ENCODE data around the gene MAP6.

Gene MAP6

DNA sequence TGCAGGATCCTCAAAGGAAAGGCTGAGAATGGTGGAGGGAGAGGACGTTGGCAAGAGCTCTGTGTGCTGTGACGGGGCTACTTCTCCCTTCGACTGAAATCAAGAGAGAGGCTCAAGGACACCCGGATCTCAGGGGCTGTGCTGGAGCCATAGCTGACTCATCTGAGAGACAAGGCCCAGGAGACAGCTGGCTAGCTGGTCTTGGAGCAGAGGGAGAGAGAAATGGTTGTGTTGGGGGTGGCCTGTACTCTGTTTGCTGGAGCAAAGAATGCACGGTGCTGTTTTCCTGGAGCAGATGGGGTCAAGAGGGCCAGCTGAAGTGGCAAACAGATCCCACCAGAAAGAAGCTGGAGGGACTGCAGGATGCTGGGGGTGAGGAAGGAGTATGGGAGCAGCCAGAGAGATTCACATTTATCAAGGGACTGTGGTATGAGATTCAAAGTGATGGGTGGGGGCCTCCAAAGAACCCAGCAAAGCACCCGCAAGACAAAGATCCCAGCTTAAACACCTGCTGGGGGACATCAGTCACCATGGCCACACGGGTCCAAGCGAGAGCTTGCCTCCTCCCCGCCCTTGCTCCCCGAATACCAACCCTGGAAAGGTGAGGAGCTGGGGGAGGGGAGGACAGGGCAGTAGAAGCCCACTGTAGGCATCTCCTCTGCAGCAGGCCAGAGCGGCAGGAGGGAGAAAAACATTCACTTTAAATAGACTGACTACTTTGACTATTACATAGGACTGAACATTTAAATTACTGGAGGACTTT, 40.8 kb downstream of the MAP6 start:
- DNase-seq (ENCODE audit: low spot score), result no peak

DNA sequence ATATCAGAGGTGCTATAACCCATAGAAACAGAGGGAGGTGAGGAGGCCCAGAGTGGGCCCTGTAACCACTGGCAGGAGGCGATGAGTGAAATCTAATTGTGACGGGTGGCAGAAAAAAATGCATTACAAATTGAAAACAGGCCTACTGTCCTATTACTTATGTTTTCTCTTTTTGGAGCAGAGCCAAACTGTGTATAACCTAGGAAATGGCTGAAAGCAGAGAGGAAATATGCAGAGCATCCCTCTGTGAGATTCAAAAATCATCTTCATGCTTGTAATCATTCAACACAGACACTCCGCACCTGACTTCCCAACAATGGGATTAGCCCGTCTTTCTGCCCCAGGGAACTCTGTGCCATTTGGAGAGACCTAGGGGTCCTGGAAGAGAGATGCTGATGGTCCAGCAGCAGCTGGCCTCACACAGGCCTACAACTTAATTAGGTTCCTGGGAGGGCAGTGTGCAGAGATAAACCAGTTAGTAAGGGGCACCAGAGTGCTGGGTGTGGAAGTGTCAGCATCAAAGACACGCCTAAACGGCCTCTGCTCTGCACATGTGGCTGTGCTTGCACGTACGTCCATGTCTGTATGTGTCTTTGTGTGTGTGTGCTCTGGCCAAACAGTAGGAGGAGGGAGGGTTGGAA, 41.8 kb downstream of the MAP6 start:
- no peak for DNase-seq (ENCODE audit: low spot score)

DNA sequence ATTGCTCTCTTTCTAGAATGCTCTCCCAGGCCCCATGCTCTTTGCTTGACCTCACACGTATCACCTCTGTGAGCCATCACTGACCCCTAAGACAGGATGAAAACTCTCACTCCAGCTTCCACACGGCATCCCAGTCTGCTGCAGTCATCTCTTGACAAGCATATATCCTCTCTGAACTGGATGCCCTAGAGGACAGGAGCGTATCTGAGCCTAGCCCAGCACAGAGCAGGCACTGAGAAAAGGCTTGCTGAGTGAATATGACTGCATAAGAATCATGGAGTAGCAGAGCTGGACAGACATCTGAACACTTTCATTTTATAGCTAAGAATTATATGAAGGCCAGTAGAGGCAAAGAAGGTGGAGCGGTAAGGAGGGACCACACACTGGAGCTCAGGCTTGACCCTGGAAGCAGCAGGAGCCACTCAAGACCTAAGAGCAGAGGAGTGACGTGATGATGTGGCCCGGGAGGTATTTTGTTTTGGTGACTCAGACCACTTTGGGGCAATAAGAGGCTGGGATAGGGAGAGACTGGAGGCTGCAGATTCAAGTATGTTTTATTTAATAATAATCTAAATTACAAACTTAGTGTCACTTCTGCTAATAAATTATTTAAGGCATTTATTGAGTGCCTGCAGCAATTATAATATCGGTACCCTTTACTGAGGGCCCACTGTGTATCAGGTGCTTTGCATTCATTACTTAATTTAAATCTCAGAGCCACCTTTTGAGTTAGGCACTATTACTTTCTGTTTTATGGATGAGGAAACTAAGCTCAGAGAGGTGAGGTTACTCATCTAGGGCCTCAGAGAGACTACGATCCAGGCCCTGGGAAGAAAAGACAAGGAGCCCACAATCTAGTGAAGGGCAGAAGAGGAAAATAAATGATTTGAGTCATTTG, 42.6 kb downstream of the MAP6 start:
- no peak for DNase-seq (ENCODE audit: low spot score)

DNA sequence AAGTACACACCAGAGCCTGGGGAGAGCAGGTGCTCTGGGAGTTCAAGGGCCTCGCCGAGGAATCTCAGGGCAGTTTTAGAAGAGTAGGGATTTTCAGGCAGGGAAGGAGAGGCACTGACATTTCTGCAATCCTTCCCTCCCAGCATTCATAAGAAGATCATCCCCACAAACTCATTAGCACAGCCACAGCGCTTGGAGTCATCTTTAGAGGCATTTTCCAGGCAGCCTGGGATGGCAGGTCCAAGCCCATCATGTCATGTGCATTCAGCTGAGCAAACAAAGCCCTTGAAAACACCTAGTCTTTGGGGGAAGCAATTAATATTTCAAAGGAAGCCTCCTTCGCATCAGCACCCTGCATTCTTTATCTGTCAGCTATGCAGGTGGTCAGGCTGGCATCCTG, 43.8 kb downstream of the MAP6 start:
- no peak for DNase-seq (ENCODE audit: low spot score)

DNA sequence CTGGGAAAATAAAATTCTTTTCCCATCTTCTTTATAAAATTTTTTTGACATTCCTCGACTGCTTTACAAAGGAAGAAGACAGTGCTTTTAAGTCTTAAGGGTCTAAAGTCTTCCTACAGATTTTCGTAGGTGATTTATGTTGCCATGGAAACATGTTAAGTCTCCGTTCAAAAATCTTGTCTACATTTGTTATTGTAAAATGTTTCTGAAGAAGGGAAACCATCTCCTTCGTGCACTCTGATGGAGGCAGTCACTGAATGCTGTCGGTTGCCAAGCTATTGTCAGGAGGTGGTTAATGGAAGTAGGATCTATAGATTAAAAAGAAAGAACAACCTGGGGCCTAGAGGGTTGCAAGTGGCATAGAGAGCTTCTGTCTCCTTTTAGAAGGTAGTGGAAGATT, 52.6 kb downstream of the MAP6 start:
- no peak for DNase-seq (ENCODE audit: low spot score)

DNA sequence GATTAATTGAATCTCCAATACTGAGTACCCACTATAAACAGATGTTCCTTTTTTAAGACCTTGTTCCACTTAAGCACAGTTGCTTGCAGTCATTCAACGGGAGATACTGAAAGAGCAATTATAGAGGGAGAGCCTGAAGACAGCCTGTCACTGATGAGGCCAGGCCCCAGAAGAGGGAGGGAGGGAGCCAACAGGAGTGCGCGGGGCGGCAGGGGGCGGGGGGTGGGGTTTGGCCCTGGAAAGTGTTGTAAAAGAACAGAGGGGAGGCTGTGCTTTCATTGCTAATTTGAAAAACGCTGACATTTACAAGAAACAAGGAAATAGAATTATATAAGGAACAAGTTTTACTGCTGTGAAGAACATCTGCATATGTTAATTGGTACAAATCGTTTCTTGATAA, 53.1 kb downstream of the MAP6 start:
- DNase-seq (ENCODE audit: low spot score), result no peak

DNA sequence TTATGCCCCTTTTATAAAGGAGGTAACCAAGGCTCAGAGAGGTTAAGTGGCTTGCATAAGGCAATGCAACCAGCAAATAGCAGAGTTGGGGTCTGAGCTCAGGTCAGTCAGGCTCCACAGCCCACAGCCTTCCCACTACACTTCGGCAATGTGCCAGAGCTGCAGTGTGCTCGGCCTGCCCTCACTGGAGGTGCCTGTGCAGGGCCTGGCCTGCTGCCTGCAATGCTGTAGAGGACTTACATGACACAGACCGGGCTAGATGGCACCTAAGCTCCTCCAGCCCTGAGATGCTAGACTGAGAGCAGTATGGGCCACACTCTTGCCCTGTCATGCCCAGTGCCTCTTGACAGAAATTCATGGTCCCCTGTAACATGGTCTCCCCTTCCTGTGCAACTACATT, 57.0 kb downstream of the MAP6 start:
- no peak for DNase-seq (ENCODE audit: low spot score)

DNA sequence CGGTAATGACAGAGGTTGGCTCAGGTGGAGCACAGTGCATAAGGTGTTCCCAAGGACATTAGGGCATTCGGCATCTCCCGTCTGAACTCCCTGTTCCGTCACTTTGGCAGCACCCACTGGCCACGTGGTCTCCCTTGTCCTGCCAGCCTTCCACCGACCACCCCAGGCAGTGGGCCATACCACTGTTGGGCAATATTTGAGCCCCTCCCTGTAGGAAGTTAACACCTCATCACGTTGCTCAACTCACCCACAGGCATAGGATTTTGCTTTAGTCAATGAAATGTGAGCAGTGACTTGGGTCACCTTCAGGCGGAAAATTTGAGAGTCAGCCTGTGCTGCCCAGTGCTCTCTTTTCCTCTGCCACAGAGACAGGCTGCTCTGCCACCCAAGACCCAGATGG, 62.7 kb downstream of the MAP6 start:
- DNase-seq (ENCODE audit: low spot score), result no peak

DNA sequence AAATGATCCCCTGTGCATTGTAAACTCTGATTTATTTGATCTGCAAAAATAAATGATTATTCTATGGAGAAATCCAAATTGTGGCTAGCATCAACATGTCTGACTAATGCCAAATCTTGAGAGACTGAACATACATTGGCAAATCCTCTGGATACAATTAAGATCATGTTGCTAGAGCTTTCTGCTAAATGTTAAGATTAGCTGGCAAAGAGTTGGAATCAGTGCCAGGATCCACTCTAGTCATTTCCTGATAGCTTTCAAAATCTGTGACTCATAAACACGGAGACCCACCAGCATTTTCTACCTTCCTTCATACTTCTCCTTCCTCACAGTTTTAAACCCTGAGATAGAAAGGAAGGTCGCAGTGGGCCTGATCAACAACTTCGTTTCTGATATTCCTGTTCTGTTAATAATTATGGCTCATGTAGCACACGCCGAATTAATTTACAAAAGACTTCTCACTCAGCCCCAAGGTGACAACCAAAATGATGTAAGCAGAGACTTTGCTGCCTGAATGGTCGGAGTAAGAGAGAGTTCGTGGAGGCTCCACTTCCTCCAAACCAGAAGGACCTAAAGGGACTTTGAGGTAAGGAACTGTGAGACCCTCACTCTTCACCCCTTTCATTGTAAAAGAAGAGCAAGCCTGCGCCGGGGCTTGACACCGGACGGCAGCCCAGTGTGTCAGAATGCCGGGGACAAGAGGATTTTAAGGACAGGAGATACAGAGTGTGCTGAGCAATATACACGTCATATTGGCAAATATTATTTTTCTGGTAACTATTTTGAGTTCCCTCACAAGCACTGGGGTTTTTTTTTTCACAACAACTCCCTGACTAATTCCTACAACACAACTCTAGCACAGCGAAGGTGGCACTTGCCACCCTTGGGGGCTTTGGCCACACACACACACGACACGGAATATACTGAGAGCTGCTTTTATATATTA, 64.8 kb downstream of the MAP6 start:
- DNase-seq (ENCODE audit: low spot score), result no peak

DNA sequence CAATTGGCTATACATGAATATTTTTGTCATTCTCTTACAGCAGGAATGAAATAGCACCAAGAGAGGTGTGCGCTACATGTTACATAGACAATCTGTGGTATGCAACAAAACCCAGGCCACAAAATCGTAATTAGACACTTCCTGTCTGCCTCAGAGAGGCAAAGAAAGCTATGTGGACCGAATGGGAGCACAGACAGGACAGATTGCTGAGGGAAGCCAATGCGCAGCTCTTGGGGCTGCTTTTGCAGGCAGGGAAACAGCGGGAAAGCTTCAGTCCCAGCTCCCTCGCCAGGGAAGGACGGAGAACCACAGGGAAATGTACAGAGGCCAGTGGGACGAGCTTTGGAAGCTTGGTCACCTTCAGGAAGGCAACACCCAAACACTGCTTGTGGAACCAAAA, 65.9 kb downstream of the MAP6 start:
- no peak for DNase-seq (ENCODE audit: low spot score)

DNA sequence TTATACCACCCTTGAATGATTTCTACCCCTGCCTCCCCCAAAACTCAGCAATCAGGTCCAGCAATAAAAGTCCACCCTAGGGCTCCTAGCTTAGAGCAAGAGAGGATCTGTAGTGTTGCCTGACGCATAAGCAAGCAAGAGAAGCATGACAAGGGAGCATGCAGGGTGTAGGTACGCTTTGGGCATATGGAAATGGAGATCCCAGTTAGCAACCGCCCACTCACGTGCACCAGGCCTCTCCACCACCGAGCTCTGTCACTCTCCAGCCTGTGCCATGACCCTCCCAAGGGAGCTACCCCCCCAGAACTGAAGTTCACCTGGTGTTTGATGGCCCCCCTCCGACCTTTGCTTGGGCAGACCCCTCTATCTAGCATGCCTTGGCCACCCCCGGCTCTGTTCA, 67.3 kb downstream of the MAP6 start:
- no peak for DNase-seq (ENCODE audit: low spot score)

DNA sequence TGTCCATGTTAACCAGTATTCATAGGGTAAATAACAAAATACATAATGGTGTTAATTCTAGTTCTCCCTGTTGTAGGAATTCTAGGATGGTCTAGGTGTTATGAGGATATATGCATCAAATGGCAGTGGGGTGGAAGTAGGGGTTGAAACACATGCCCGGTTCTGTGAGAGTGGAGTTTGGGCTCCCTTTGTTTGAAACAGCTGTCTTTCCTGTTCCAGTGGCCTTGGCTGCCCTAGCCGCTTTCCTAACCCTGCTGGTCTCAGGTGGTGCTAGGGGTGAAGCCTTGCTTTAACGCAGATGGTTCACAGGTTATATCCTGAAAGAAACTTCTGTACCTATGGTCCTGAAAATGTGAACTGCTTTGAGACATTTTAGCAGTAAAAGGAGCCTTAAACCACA, 68.5 kb downstream of the MAP6 start:
- no peak for DNase-seq (ENCODE audit: low spot score)

DNA sequence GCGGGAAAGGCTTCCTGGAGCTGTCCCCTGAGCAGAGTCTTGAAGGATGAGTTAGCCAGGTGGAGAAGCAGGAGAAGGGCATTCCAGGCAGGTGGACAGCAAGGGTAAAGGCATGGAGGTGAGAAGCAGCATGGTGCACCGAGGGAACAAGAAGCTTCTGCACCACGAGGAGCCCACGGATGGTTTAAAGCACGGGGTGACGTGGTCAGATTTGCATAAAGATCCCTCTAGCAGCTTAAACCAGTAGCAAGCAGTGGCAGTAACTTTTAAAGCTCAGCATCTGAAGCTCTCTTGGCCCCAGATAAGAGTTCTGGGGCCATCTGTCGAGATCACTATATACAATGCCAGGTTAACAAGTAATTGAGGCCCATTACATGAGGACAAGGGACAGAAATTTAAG, 69.9 kb downstream of the MAP6 start:
- DNase-seq (ENCODE audit: low spot score), result no peak

DNA sequence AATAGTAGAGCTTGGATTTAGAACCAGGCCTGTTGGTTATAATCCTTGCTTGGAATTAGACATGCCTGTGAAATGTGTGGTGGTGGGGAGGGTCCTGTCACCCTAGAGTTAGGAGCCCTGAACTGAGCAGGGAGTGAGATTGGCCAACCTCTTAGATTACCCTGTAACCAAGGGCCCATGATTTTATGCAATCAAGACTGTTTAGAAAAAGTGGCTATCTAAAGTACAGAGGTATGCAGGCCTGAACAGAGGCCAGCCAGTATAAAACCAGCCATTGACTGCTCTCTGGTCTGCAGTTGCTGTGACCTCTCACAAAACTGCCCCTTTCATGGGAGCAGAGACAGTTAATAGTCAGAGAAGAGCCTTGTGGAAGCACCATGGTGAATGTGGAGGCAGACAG, 70.6 kb downstream of the MAP6 start:
- no peak for DNase-seq (ENCODE audit: low spot score)

DNA sequence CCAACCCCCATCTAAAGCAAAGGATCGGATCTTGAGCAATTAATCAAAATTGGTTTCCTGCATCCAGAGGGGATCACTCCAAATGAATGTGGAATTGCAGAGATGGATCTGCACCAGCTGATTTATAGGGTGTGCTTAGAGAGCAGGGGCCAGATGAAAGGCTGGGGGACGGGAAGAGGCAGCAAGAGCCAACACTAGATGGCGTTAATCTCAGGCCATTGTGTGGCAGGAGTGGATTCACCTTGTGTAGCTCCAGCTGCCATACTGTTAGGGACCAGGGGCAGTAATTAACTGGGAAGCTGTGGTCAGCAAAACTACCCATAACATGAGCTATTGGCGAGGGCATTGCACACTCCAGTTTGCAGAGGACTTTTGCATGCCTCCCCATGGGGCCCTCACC, 71.2 kb downstream of the MAP6 start:
- no peak for DNase-seq (ENCODE audit: low spot score)

DNA sequence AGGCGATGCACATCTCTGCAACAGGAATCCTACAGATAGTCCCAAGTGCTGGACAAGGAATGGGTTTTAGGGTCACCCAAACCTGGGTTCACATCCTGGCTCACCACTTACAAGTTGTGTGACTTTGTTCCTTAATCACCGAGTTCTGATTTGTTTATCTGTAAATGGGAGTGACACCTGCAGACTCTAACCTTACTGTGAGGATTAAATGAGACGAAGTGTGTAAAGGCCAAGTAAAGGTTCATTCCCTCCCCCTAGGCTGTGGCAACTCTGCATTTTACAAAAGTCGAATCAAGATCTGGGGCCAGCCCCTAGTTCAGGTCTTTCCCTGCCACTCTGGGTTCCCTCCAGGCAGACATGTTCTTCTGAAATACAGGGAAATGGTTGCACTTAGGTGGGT, 71.9 kb downstream of the MAP6 start:
- DNase-seq (ENCODE audit: low spot score), result no peak

DNA sequence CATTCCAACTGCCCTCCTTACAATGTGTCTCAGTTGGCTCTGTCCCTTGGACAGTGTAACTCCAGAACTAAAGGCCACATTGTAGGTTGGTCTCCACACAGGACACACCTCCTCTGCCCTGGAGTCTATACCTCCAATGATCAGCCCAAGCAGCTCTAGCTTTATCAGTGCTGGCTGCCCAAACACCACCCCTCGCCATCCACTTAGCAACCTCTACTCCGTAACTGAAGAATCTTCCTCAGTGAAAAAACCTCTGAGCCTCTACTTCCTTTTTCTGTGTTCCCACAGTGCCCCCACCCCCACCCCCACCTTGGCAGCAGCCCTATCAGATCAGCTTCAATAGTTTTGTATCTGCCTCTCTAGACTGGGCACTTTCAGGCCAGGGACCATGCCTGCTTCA, 73.4 kb downstream of the MAP6 start:
- DNase-seq (ENCODE audit: low spot score), result no peak

DNA sequence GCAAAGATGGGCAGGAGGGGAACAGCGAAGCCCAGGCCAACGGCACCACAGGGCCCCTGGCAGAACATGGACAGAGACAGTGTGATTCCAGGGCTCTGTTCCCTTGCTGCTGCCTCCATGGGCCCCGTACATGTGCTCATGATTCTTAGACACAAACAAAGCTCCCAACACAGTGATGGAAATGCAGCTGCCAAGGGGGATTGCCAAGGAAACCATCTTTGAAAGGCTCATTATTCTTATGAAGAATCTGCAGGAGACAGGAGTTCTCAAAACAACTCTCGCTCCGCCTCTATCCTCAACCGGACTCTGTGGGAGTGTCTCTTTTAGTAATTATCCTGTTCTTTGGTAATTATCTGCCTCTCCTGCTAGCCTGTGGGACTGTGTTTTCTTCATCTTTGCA, 74.6 kb downstream of the MAP6 start:
- no peak for DNase-seq (ENCODE audit: low spot score)

DNA sequence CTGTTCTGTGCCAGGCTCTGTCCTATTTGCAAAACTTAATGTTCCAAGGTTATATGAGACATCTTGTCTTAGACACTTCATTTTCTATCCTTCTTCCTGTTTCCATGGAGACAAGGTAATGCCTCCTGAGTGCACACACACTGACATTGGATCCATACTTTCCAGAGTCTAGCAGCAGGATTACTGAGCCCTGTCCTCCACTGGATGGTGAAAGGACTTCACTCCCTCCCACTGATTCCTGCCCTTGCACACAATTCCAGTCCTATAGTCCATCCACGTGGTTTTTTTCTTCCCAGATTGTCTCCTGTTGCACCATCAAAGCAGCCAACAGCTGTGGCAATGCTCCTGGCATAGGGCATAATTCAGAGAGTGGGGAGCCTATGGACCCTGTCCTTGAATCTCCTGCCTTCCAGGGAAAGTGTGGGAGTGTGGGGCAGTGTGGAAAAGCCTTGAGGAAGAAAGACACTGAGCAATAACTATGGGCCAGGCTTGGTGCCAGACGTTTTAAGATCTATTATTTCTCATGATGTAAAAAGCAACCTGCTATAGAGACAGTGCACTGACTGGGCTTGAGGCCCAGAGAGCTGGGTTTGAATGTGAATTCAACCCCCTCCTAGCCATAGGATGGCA, 75.4 kb downstream of the MAP6 start:
- no peak for DNase-seq (ENCODE audit: low spot score)

DNA sequence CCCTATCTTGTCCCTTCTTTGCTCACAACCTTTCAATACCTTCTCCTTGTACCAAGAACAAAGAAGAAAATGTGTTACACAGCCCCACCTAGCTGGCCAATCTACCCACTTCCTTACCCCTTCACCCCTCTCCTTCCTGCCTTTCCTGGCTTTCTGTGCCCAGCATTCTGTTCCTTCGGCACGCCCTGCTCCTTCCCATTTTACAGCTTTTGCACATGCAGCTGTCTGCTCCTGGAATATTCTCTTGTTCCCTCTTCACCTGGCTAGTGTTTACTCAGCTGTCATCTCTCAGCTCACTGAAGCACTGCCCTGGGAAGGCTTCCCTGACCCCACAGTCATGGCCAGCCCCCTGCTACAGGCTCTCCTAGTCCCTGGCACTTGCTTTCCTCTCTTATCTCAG, 76.1 kb downstream of the MAP6 start:
- DNase-seq (ENCODE audit: low spot score), result no peak

DNA sequence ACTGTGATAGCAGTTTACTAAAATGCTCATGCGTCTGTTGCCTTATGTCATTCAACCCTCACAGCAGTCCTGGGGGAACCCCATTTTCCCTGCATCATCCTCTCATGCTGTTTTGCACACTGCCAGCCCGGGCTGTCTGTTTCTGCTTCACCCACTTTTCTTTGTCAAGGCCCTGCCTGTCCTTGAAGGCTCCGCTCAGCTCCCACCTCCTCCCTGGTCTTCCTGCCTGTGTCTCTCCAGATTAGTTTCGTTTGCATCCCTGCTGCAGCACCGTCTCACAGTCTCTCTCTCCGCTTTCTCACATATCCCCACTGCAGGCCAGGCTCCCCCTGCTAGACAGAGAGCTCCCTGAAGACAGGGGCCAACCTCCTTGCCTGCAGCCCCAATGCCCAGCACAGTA, 76.9 kb downstream of the MAP6 start:
- DNase-seq (ENCODE audit: low spot score), result no peak

Measured in CD4-positive, alpha-beta T cell treated with Interleukin-6 at 100 ng/mL for 8 hours (primary cell).